ENCODE data around the gene ADRM1.

ADRM1 gene

DNA sequence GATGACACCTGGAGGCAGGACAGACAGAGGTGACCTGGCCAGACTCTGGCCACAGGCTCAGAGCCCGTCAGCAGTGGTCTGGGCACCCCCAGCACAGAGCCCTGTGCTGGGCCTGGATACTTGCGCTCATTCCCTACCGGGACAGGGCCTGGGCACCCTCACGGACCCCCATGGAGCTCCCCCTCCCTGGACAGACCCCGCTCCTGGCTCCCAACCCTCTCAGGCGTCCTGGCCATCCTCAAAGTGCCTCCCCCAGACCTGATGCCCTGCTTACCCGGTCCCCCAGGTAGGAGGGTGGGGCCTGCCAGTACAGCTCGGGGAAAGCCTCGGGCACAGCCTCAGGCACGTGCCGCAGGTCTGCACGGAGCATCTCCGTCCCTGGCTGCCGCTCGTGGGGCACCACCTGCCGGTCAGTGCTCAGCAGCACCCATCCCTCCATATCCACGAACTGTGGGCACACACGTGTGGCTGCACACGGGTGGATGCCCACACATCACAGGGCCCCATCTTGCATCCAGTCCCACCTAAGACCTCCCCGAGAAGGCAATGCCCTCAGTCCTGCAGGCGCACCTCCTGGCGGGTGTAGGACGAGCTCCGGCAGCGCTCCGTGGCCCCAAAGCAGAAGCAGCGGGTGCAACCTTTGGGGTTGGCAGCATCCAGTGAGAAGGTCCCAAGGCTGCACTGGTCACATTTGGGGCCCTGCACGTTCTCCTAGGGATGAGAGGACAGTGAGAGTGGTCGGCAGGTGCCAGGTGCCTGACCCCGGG lies 24.3 kb downstream of the ADRM1 start:
- DNase-seq, result no peak

DNA sequence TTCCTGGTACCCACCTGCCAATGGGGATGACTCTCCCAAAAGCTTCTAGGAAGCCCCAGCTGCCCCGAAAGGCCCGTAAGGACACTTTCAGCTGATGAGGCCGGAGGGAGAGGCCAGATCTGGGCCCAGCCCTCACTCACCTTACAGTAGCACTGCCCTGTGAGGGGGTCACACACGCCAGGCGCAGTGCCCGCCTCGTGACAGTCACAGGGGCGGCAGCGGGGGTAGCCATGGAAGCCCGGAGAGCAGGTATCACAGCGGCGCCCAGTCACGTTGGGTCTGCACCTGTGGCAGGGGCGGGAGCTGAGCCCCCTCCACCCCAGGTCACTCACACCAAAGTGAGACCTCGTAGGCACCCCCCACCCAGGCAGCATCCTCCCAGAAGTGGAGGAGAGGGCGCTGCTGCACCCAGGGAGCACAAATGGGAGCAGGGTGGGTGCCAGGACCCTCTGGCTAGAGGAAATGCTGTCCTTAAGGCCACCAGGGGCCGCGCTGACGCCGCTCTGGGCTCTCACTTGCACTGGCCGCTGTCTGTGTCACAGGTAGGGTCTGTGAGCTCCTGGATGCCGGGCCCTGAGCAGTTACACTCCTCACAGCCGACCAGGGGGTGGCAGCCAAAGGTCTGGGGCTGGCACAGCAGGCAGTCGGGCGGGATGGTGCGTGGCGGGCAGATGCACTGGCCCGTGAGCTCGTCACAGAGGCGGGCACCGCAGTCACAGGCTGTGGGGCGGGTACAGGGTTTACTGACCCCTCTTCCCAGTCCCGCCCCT lies 25.1 kb downstream of the ADRM1 start:
- no peak for DNase-seq

DNA sequence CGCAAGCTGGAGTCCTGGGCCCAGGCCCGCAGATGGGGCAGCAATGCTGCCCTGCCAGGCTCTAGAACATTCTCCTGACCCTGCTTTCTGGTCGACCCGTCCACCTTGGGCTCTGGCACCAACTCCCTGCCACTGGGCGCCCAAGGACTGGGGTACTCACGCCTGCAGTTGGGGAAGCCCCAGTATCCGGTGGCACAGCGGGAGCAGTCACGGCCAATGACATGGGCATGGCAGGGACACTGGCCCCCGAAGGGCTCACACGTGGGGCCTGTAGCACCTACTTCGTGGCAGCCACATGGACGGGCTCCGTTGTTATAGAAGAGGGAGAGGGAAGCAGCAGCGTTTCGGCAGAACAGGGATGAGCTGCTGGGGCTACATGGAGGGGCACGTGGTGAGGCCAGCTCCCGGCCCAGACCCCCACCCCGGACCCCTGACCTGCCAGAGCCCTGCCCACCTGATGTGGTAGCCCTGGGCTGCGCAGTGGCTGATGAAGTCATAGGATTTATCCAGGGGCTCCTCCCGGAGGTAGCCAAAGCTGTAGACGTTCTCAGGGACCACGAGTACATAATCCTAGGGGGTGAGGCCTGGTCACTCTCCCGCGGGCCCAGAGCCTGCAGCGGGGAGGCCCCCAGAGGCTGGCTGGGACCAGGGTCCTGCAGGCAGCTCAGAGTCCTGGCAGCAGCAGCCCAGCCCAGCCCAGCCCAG lies 26.0 kb downstream of the ADRM1 start:
- no peak for DNase-seq

- DNase-seq, result no peak
Observed at GRCh38 chr20:62329389-62330377, 26.9 kb downstream of the ADRM1 start.

DNA sequence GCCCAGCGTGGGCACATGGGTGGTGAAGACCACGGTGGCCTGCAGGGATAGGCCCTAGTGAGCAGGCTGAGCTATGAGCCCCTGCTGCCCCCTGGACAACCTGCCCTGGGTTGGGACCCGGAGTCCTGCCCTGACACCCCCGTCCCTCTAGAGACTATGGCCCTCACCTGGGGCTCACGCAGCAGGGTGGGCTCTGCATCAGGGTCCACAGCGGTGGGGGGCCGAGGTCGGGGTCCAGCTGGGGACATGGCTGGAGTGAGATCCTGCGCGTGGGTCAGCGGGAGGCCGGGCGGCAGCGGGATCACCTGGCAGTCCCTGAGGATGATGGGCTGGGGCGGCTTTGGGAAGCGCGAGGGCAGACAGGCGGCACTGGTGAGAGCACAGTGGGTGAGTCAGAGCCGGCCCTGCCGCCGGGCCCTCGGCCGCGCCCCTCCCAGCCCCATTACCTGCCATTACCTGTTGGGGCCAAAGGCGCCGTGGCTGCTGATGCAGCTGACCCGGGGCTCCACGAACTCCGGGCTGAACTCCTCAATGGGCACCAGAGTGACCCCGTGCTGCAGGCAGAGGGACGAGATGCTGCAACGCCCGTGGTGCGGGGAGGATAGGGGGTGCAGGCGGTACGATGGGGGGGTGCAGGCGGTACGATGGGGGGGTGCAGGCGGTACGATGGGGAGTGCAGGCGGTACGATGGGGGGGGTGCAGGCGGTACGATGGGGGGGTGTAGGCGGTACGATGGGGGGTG lies 27.9 kb downstream of the ADRM1 start:
- DNase-seq, result no peak

DNA sequence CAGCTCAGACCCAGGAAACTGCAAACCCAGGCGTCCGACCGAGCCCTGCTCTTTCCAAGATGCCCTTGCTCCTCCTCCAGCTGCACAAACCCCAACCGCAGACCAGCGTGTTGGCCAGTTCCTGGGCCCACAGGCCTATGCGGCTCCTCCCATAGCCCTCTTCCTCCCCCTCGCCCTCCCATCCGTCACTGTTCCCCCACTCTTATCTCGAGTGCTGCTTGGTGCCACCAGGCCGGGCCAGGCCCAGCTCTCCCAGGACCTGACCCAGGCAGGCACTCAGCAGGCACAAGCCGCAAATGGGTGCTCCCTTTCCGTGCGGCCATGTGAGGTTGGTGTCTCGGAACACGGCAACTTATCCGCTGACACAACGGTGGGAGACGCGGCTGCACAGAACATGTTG lies 28.6 kb downstream of the ADRM1 start:
- no peak for DNase-seq

DNA sequence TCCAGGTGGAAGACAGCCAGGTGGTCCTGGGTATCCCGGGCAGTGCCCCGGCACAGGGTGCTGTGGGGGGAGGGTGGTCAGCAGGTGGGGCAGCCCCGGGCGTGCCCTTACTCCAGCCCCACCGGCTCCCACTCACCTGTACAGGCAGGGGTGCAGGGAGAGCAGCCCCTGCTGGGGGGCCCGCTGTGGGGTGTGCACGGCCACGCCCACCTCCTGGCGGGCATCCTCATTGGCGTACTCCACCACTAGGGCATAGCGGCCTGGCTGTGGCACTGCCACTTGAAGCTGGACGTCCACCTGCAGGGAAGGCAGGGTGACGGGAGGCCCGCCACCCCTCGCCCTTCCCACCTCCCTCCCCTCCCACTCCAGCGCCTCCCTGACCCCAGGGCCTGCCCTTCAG lies 29.6 kb downstream of the ADRM1 start:
- no peak for DNase-seq

- no peak for DNase-seq
Observed at GRCh38 chr20:62332989-62333819, 30.4 kb downstream of the ADRM1 start.

DNA sequence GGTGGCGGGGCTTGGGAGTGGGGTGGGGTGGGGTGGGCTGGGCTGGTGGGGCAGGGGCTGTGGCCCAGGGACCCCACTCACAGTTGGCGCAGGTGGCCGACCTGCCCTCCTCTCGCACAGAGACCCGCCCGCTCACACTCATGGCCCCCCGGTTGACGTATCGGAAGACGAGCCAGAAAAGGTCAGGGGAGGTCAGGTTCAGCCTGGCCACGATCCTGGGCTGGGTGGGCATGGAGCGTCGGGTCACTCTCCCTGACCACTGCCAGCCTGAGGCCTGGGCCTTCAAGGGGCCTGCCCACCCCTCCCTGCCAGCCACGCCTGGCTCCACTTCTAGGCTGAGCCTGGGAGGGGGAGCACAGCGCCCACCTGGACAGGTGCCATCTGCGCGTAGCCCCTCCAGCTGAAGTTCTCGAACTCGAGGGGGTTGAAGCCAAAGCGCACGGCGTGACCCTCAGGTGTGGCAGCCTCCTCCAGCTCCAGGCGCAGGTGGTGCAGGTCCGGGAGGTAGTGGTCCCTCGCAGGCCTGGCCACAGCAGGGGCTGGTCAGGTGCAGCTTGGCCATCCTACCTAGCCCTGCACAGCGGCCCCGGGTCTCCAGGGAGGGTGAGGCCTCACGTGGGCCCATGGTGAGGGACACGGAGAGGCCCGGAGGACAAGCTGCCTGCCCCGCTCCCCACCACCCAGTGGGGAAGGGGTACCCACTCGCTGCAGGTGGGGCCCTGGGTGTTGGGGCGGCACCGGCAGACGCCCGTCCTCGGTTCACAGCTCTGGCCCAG lies 31.2 kb downstream of the ADRM1 start:
- DNase-seq, result no peak

DNA sequence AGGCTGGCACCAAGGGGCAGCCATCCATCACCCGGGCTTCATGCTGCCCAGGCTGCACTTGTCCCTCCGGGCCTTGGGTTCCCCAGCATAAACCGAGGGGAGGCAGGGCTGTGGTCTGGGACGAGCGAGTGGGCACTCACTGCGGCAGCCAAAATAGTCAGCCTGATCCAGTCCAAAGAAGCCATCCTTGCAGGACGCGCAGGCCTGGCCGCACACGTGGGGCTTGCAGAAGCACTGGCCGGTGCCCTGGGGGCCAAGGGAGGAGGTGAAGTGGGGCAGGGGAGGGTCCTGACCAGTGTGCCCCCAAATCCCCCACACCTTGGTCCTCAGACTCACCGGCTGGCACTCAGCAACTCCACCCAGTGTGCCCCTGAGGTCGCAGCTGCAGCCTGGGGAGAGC lies 32.1 kb downstream of the ADRM1 start:
- DNase-seq, result no peak

DNA sequence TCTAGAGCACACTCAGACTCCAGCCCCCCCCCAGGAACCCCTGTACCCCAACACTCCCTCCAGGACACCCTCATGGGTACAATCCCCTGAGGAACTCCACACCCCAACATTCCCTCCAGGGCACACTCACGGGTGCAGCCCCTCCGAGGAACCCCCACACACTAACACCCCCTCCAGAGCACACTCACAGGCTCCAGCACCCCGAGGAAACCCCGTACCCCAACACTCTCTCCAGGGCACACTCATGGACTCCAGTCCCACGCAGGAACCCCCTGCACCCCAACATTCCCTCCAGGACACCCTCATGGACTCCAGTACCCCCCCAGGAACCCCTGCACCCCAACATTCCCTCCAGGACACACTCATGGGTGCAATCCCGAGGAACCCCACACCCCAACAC lies 32.7 kb downstream of the ADRM1 start:
- DNase-seq, result no peak

DNA sequence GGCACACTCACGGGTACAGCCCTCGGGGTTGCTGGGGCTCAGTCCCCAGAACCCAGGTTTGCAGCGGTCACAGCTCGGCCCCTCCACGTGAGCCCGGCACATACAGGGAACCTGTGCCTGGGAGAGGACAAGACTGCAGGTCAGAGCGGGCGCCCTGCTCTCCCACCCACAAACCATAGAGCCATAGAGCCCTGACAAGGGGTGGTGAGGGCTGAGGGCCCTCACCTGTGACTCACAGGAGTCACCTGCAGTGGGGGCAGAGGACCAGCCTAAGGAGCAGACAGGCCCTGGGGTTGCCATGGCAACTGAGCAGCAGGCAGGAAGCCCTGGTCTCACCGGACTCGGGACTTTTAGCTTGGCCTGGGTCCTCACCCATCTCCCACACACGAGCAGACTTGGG lies 33.5 kb downstream of the ADRM1 start:
- DNase-seq, result no peak

GRCh38 chr20:62336775-62337557 lies 34.2 kb downstream of the ADRM1 start:
- DNase-seq, result no peak

DNA sequence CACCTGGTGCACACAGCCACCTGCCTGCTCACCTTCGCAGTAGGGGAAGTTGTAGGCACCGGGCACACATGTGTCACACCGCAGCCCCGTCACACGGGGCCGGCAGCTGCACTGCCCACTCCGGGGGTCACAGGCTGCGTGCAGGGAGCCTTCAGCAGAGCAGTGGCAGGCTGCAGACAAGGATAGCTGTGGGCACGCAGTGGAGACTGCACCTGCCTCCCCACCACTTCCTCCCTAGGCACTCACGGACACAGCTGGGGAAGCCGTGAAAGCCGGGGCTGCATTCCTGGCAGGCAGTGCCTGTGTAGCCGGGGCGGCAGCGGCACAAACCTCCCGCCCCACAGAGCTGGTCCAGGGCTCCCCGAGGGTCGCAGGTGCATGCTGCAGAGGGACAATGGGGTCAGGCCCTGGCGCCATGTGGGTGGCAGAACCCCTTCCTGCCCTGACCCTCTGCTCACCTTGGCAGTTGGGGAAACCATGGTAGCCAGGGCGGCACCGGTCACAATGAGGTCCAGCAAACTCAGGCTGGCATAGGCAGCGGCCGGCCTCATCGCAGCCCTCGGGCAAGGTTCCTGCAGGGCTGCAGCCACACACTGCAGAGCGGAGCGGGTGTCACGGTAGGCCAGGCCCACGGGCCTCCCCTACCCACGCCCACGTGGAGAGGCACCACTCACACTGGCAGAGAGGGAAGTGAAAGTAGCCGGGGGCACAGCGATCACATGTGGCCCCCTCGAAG lies 34.9 kb downstream of the ADRM1 start:
- DNase-seq, result no peak

DNA sequence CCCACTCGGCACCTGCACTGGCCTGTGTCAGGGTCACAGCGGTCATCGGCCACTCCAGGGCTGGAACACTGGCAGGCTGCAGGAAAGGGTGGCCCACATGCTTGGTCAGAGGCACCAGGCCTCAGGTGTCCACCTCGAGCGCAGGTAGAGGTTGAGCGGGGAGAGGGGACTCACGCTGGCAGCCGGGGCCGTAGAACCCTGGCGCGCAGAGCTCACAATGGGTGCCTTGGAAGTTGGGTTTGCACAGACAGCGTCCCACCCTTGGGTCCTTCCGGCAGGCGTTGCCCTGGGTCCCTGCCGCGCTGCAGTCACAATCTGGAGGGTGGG lies 35.5 kb downstream of the ADRM1 start:
- DNase-seq, result no peak

DNA sequence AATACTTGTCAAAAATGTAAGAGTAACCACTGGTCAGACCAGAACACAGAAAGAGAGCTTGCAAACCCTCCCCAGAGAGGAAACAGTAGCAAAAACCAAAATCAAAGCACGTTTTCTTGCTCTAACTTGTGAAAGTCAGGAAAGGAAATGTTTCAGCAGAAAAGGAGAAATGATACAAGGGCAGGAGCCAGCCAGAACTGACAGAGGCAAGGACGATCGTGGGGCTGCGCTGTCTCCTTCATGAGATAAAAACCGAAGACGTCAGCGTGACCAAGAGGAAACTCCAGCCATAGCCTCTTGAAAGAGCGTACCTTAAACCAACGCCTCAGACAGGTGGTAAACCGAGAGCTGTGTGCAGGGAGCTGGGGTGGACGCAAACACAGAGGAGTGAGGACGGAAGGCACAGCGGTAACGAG lies 36.9 kb downstream of the ADRM1 start:
- DNase-seq, result no peak

DNA sequence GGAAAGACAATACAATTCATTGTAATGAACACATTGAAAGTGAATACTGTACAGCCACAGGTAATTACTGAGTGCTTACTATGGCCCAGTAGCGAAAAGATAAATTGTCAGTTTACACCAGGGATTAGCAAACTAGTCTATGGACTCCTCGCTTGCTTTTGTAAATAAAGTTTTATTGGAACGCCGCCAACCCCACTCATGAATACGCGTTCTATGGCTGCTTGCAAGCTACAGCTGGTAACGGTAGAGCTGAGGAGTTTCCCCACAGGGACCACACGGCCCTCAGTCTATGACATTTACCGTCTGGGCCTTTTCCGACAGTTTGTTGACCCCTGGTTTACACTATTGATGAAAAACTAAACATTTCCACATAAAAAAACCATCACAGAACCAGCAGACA lies 40.1 kb downstream of the ADRM1 start:
- DNase-seq, result no peak

DNA sequence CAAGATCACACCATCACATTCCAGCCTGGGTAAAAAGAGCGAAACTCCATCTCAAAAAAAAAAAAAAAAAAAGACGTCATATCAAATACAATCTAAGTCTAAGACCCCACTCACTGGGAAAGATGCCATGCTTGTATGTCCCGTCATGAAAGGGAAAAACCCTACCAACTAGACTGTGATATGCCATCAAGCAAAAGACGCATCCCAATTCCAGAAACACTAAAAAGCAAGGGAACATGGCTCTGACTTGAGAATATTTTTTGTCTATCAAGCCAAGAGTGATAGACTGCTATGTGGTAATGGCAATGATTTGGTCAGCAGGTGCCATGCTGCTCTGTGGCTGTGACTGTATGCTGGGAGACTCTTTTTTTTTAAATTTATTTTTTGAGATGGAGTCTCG lies 41.3 kb downstream of the ADRM1 start:
- no peak for DNase-seq

DNA sequence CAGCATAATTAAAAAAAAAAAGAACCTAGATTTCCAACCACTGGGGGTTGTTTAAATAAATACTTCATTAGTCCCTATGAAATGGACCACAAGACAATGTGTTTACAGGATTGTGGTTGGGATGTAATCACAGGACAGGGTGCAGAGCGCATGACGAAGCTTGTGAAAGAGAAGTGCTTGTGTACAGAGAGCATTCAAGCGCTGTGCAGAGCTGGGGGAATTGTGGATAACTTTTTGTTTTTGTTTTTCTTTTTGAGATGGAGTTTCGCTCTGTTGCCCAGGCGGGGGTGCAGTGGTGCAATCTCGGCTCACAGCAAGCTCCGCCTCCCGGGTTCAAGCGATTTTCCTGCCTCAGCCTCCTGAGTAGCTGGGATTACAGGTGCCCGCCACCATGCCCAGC lies 42.0 kb downstream of the ADRM1 start:
- no peak for DNase-seq

Data from NCI-H526 treated with DMSO at 0.1 percent for 48 hours (cell line).